ENCODE data around the gene BCKDK.

Gene BCKDK

DNA sequence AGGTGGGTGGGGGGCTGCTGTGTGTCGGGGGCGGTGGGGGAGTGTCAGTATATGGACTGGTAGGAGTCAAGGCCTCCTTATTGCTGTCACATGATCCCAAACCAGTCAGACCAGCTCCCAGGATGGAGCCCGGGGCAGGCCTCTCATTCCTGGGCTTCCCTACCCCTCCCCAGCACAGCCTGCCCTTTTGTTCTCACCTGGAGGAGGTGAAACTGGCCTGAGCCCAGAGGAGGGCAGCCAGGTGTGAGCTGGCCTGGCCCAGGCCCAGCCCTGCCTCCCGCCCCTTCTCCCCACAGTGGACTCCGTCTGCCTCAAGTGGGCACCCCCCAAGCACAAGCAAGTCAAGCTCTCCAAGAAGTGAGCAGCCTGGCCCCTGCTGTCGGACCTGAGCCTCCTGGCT is 22.7 kb downstream of the BCKDK start:
- H3K4me3 ChIP-seq: no peak overlapping the region
- DNase-seq (ENCODE audit: low read depth, low spot score): no peak
- no peak overlapping the region for H3K27ac ChIP-seq
- no peak overlapping the region for H3K9ac ChIP-seq (ENCODE audit: insufficient read length)
- no peaks in the 10 kb centered on the region for H3K9me3 ChIP-seq (ENCODE audit: low read depth, low read length)
- no peaks in the 10 kb centered on the region for H3K36me3 ChIP-seq (ENCODE audit: insufficient read depth, low read length)
- TF ChIP-seq EZH2 (IDR thresholded peaks at IDR 0.05): no peak
- no peak for TF ChIP-seq FOXP2 (optimal IDR thresholded peaks at IDR 0.05; ENCODE audit: control extremely low read depth, extremely low read length, insufficient read depth)
- TF ChIP-seq POLR2AphosphoS5 (IDR thresholded peaks at IDR 0.05; ENCODE audit: borderline replicate concordance, low read depth, low read length): no peak

DNA sequence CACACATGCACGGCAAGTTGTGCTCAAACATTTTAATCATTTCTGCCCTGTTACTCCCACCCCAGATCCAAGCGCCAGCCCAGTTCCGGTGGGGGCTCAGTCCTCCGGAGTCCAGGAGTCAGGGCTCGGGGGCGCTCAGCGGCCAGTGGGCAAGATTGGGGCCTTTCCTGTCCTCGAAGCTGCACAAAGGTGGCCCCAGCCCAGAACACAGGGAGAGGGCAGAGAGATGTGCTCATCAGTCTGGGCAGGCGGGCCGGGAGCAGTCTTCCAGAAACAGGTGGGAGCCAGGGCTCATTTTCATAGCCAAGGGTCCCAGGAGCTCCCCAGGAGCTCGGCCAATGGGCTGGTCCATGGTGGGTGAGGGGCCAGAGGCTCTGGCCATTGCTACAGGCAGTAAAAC is 23.2 kb downstream of the BCKDK start:
- no peak for DNase-seq (ENCODE audit: low read depth, low spot score)
- TF ChIP-seq FOXP2 (optimal IDR thresholded peaks at IDR 0.05; ENCODE audit: control extremely low read depth, extremely low read length, insufficient read depth) (no peak), POLR2AphosphoS5 (IDR thresholded peaks at IDR 0.05; ENCODE audit: borderline replicate concordance, low read depth, low read length) (no peak), EZH2 (IDR thresholded peaks at IDR 0.05) (no peak)
- no peaks in the 10 kb centered on the region for H3K36me3 ChIP-seq (ENCODE audit: insufficient read depth, low read length)
- no peaks in the 10 kb centered on the region for H3K9me3 ChIP-seq (ENCODE audit: low read depth, low read length)
- H3K27ac ChIP-seq: no peak overlapping the region
- H3K4me3 ChIP-seq: no peak overlapping the region
- no peak overlapping the region for H3K9ac ChIP-seq (ENCODE audit: insufficient read length)

DNA sequence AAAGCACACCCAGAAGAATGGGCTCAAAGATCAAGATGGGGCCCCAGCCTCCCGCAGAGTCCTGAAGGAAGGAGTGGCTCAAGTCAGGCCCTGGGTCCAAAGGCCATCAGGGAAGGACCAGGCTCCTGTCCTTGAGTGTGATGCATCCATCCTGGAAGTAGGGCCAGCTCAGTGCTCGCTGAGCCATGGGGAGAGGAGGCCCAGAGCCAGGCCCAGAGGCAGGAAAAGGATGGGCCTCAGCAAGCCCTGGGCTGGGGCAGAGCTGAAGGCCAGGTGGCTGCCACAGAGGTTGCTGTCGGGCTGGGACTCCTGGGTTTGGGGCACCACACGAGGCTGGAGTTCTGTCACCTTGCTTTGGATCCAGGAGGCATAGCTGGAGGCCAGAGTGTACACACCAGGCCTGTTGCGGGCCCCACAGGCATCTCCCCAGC is 23.7 kb downstream of the BCKDK start:
- Histone ChIP-seq H3K27ac (no peak overlapping the region), H3K9ac (ENCODE audit: insufficient read length) (no peak overlapping the region), H3K36me3 (ENCODE audit: insufficient read depth, low read length) (no peaks in the 10 kb centered on the region), H3K9me3 (ENCODE audit: low read depth, low read length) (no peaks in the 10 kb centered on the region), H3K4me3 (no peak overlapping the region)
- no peak for DNase-seq (ENCODE audit: low read depth, low spot score)
- TF ChIP-seq EZH2 (IDR thresholded peaks at IDR 0.05) (no peak), FOXP2 (optimal IDR thresholded peaks at IDR 0.05; ENCODE audit: control extremely low read depth, extremely low read length, insufficient read depth) (no peak), POLR2AphosphoS5 (IDR thresholded peaks at IDR 0.05; ENCODE audit: borderline replicate concordance, low read depth, low read length) (no peak)

DNA sequence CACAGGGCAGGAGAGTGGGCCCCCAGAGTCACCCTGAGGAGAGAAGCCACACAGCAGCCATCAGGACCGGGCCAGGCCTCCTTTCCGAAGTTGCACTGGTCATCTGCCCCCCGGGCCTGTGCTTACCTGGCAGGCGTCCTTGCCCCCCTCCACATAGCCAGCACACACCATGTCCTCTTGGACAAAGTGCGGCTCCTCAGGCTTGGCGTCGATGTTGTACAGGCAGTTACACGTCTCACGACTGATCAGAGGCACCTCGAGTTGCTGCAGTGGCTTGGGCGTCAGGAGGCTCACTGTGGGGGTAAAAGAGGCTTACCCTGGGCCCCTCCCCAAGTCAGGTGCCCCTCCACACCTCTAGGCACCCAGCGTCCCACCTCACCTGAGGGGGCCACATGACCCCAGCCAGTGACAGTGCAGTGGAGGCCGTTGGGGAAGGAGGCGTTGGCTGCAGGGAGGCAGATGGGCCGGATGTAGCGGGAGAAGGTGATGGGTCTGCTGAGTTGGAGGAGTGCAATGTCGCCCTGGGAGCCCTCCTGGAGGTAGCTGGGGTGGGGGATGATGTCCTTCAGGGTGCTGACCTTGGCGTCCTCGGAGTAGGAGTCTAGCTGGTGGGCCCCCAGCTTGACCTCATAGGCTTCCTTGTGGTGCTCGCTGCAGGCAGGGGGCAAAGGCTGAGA is 24.3 kb downstream of the BCKDK start:
- DNase-seq (ENCODE audit: low read depth, low spot score): no peak
- H3K36me3 ChIP-seq (ENCODE audit: insufficient read depth, low read length): no peaks in the 10 kb centered on the region
- TF ChIP-seq EZH2 (IDR thresholded peaks at IDR 0.05) (no peak), POLR2AphosphoS5 (IDR thresholded peaks at IDR 0.05; ENCODE audit: borderline replicate concordance, low read depth, low read length) (no peak), FOXP2 (optimal IDR thresholded peaks at IDR 0.05; ENCODE audit: control extremely low read depth, extremely low read length, insufficient read depth) (no peak)
- no peak overlapping the region for H3K27ac ChIP-seq
- H3K9me3 ChIP-seq (ENCODE audit: low read depth, low read length): no peaks in the 10 kb centered on the region
- H3K9ac ChIP-seq (ENCODE audit: insufficient read length): no peak overlapping the region
- H3K4me3 ChIP-seq: no peak overlapping the region

DNA sequence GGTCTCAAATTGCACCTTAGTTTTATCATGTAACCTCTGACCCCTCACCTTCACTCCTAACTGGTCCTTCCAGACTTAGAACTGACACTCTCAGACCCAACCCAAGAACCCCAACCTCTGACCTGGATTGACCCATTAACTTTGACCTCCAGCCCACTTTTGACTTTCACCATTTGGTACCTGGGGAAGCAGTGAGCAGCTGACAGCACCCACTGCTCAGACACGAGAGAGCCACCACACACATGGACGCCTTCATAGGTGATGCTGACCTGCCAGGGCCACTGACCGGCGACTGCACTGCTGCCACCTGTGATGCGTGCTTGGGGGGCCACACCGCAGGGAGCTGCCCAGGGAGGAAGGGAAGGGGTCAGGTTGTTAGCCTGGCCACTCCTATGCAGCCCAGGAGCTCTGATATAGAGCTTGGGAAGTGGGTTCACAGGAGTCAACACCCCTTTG is 24.9 kb downstream of the BCKDK start:
- Histone ChIP-seq H3K4me3 (no peak overlapping the region), H3K36me3 (ENCODE audit: insufficient read depth, low read length) (no peaks in the 10 kb centered on the region), H3K9ac (ENCODE audit: insufficient read length) (no peak overlapping the region), H3K9me3 (ENCODE audit: low read depth, low read length) (no peaks in the 10 kb centered on the region), H3K27ac (no peak overlapping the region)
- no peak for DNase-seq (ENCODE audit: low read depth, low spot score)
- TF ChIP-seq EZH2 (IDR thresholded peaks at IDR 0.05) (no peak), FOXP2 (optimal IDR thresholded peaks at IDR 0.05; ENCODE audit: control extremely low read depth, extremely low read length, insufficient read depth) (no peak), POLR2AphosphoS5 (IDR thresholded peaks at IDR 0.05; ENCODE audit: borderline replicate concordance, low read depth, low read length) (no peak)

DNA sequence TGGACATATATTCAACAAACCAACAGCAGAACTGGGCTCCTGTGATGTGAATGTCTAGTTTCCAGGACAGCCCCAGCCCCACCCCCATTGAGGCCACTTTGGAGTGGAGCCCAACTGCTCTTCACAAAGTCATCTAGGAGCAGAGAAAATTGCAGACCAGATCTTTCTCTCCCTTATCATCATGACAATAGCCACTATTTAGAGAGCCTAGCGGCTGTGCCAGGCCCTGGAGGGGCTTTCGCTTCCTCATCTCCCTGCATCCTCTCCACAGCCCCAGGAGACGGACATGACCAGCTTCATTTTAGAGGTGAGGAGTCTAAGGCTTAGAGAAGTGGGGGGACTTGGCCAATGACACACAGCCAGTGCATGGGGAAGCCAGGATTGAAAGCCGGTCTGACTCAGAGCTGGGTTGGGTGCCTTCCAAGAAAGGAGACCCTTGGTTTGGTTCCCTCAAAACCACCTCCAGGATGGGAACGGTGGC is 25.9 kb downstream of the BCKDK start:
- Histone ChIP-seq H3K27ac (no peak overlapping the region), H3K9me3 (ENCODE audit: low read depth, low read length) (no peaks in the 10 kb centered on the region), H3K9ac (ENCODE audit: insufficient read length) (no peak overlapping the region), H3K36me3 (ENCODE audit: insufficient read depth, low read length) (no peaks in the 10 kb centered on the region), H3K4me3 (no peak overlapping the region)
- TF ChIP-seq EZH2 (IDR thresholded peaks at IDR 0.05) (no peak), POLR2AphosphoS5 (IDR thresholded peaks at IDR 0.05; ENCODE audit: borderline replicate concordance, low read depth, low read length) (no peak), FOXP2 (optimal IDR thresholded peaks at IDR 0.05; ENCODE audit: control extremely low read depth, extremely low read length, insufficient read depth) (no peak)
- no peak for DNase-seq (ENCODE audit: low read depth, low spot score)

DNA sequence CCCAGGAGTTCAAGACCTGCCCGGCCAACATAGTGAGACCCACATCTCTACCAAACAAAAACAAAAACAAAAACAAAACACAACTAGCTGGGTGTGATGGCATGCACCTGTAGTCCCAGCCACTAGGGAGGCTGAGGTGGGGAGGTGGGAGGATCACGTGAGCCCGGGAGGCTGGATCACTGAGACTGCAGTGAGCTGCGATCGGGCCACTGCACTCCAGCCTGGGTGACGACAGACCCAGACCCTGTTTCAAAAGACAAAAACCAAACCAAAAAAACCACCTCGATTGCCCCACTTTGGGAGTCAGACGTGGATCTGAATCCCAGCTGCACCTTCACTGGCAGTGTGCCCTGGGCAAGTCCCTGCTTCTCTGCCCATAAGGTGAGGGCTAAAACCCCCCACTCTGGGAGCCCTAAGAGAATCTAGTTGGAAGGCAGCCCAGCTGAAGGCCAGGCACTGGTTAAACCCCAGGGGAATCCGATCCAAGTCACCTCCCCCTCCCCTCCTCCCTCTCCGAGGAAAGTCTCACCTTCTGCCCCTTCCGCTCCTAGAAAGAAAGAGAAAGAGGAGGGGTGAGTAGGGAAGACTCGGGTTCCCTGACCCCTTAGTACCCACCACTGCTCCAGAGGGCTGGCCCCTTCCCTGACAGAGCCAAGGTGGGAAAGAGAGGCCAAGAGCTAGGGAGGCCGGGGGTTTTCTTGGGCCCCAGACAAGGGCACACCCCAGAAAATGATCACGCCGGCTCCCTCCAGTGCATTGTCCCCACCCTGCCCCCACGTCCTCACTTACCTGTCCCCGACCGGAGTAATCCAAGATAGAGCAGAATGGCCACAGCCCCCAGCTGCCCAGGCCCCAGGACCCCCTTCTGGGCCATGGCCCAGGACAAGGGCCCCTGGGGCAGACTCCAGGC is 26.7 kb downstream of the BCKDK start:
- Histone ChIP-seq H3K4me3 (no peak overlapping the region), H3K9ac (ENCODE audit: insufficient read length) (no peak overlapping the region), H3K9me3 (ENCODE audit: low read depth, low read length) (no peaks in the 10 kb centered on the region), H3K36me3 (ENCODE audit: insufficient read depth, low read length) (no peaks in the 10 kb centered on the region), H3K27ac (no peak overlapping the region)
- no peak for DNase-seq (ENCODE audit: low read depth, low spot score)
- TF ChIP-seq FOXP2 (optimal IDR thresholded peaks at IDR 0.05; ENCODE audit: control extremely low read depth, extremely low read length, insufficient read depth) (no peak), EZH2 (IDR thresholded peaks at IDR 0.05) (no peak), POLR2AphosphoS5 (IDR thresholded peaks at IDR 0.05; ENCODE audit: borderline replicate concordance, low read depth, low read length) (no peak)

DNA sequence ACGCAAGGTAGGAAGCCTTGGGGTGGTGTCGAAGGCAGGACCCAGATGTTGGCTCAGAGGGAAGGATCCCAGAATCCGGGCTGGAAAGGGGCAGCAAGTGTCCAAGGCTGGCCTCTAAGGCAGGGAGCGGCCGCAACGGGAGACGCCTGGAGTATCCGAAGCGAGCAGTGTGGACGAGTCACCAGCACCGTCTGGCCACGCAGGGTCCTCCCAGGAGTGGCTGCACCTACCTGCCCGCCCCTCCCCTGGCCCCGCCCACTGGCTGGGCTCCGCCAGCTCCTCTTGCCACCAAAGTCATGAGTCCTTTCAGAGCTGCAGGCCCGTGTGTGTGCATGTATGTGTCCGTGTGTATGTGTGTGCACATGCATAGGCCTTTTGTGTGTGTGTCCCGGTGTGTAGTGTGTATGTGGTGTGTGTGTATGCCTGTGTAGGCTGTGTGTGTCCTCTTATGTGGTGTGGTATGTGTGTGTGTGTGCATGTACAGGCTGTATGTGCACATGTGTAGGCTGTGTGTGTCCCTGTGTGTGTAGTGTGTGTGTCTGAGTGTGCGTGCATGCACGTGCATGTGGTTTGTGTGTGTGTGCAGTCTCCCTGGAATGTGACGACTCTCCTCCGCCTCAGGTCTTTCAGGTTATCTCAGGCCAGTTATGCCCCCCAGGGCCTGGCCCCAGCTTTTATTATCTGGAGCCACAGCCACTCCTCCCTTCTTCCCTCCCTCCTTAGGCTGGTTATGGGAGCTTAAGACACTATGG is 27.5 kb downstream of the BCKDK start, which contains the start of gene PRSS8:
TSS of gene PRSS8 (minus strand) at position 193 of the 752 bp plus-strand sequence. CDS start 229 bp downstream, outside the sequence.
- H3K9me3 ChIP-seq (ENCODE audit: low read depth, low read length): no peaks in the 10 kb centered on the region
- TF ChIP-seq POLR2AphosphoS5 (IDR thresholded peaks at IDR 0.05; ENCODE audit: borderline replicate concordance, low read depth, low read length) (no peak), EZH2 (IDR thresholded peaks at IDR 0.05) (no peak), FOXP2 (optimal IDR thresholded peaks at IDR 0.05; ENCODE audit: control extremely low read depth, extremely low read length, insufficient read depth) (no peak)
- no peak within 1 kb of the TSS for H3K4me3 ChIP-seq
- no peak within 1 kb of the TSS for H3K9ac ChIP-seq (ENCODE audit: insufficient read length)
- DNase-seq (ENCODE audit: low read depth, low spot score): no peak
- H3K27ac ChIP-seq: no peak within 1 kb of the TSS
- H3K36me3 ChIP-seq (ENCODE audit: insufficient read depth, low read length): no peaks in the 10 kb centered on the region
